Bronchial epithelial cell (primary cell): Measurements from ENCODE around the gene NTRK3. TPM values are rescaled to one million over a fixed set of nuclear protein-coding genes. Genes with fewer than 3 reads are reported as not detected.

Source experiments
- DNase-seq: peaks from one replicate; pipeline ENCODE4 v3.0.0-alpha.2; 2010; ENCODE audit warnings: low read depth
- FAIRE-seq: peaks from 2 replicates; lab custom pipeline; 2011; peaks lifted over from hg19 to GRCh38; lab: Jason Lieb, UNC
- H3K27me3 ChIP-seq: 2 replicates; pipeline ENCODE4 v1.5.1; 2011; ENCODE audit warnings: low read length; ENCODE audit not compliant: control insufficient read depth, insufficient read depth
- H3K36me3 ChIP-seq: 2 replicates; pipeline ENCODE4 v1.5.1; 2011; ENCODE audit warnings: low read length; ENCODE audit not compliant: control insufficient read depth, insufficient read depth
- H3K4me3 ChIP-seq: 2 replicates; pipeline ENCODE4 v1.5.1; 2011; ENCODE audit warnings: mild to moderate bottlenecking, low read depth, low read length, control low read depth
- total RNA-seq: library from RNA; depleted of rRNA; stranded (reverse); fragments of >200 nt; gene quantifications from 2 replicates; pipeline ENCODE4 v1.2.1, GENCODE V29; 2014
- TF ChIP-seq, protein P1 (sequence below): IDR thresholded peaks from 2 replicates; pipeline ENCODE4 v1.5.1; 2011; ENCODE audit warnings: mild to moderate bottlenecking, moderate library complexity, low read length, control low read depth, inconsistent platforms; ENCODE audit not compliant: insufficient read depth, severe bottlenecking

The NTRK3 gene
- total RNA-seq, 1 donor from 2014 or later, result not detected

- TF ChIP-seq, protein P1, sequence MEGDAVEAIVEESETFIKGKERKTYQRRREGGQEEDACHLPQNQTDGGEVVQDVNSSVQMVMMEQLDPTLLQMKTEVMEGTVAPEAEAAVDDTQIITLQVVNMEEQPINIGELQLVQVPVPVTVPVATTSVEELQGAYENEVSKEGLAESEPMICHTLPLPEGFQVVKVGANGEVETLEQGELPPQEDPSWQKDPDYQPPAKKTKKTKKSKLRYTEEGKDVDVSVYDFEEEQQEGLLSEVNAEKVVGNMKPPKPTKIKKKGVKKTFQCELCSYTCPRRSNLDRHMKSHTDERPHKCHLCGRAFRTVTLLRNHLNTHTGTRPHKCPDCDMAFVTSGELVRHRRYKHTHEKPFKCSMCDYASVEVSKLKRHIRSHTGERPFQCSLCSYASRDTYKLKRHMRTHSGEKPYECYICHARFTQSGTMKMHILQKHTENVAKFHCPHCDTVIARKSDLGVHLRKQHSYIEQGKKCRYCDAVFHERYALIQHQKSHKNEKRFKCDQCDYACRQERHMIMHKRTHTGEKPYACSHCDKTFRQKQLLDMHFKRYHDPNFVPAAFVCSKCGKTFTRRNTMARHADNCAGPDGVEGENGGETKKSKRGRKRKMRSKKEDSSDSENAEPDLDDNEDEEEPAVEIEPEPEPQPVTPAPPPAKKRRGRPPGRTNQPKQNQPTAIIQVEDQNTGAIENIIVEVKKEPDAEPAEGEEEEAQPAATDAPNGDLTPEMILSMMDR, result no peak
- Histone ChIP-seq H3K36me3 (no peaks in the 10 kb centered on the region), H3K27me3 (no peaks in the 10 kb centered on the region), H3K4me3 (no peak overlapping the region)
- FAIRE-seq, result no peak
- DNase-seq, result no peak
Observed at GRCh38 chr15:88115486-88116152, 140.9 kb downstream of the NTRK3 start.

GRCh38 chr15:88113613-88114308, 142.8 kb downstream of the NTRK3 start:
- Histone ChIP-seq H3K27me3 (no peaks in the 10 kb centered on the region), H3K36me3 (no peaks in the 10 kb centered on the region), H3K4me3 (no peak overlapping the region)
- FAIRE-seq (no peak), DNase-seq (no peak)
- TF ChIP-seq, protein P1, result no peak

DNA sequence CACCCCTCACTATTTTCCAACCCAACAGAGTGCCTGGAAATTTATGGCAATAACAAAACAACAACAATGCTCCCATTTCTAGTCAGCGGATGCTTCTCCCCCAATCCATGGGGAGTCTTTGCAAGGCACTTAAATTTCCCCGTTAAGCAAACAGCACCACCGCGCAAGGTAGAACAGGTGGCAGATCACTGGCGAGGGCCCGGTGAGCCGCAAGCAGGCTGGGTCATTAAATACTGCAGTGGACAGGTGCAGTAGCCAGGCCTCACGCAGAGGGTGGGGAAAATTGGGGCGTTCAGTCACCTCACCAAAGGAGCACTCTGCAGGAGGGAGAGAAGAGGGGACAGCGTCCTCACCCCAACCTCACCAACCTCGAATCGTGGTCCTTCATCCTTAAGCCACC, 147.5 kb downstream of the NTRK3 start:
- TF ChIP-seq, protein P1, result no peak
- DNase-seq (no peak), FAIRE-seq (no peak)
- H3K36me3 ChIP-seq, result no peaks in the 10 kb centered on the region
- H3K27me3 ChIP-seq, result no peaks in the 10 kb centered on the region
- no peak overlapping the region for H3K4me3 ChIP-seq

- TF ChIP-seq, protein P1, result no peak
- FAIRE-seq, result no peak
- DNase-seq, result no peak
- H3K36me3 ChIP-seq, result no peaks in the 10 kb centered on the region
- H3K27me3 ChIP-seq, result no peaks in the 10 kb centered on the region
- H3K4me3 ChIP-seq, result no peak overlapping the region
Observed at GRCh38 chr15:88108477-88108876, 148.1 kb downstream of the NTRK3 start.

DNA sequence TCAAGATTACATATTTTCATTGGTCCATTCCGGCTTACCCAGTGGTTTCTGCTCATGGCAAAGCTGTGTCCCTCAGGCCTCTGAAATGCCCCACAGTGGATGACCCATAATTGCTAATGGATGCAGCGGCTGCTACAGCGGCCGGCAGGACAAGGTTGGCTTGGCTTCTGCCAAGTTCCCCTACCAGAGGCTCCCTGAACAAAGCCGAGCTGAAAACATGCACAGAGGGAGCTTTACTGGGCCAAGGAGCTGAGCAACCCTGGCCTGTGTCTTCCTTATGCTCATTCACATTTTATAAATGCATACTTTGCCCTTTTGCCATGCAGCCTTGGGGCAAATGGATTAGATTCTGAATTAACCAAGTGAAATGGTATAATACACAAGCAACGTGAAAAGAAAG, 150.5 kb downstream of the NTRK3 start:
- DNase-seq, result no peak
- no peaks in the 10 kb centered on the region for H3K36me3 ChIP-seq
- no peak overlapping the region for H3K4me3 ChIP-seq
- TF ChIP-seq, protein P1, result no peak
- H3K27me3 ChIP-seq, result no peaks in the 10 kb centered on the region
- FAIRE-seq, result no peak
